Activated CD4-positive, alpha-beta T cell treated with anti-CD3 and anti-CD28 coated beads, Interleukin-2, Interleukin-6, amounts not matched to agents 100 ng/mL and 50 ng/mL, durations not matched to agents 16 hours and 8 hours (primary cell): ENCODE measurements around the gene RBP5.

ENCODE experiments used
- DNase-seq: peaks from one replicate; pipeline ENCODE4 v3.0.0-alpha.2; 2020

The RBP5 gene, protein sequence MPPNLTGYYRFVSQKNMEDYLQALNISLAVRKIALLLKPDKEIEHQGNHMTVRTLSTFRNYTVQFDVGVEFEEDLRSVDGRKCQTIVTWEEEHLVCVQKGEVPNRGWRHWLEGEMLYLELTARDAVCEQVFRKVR

DNA sequence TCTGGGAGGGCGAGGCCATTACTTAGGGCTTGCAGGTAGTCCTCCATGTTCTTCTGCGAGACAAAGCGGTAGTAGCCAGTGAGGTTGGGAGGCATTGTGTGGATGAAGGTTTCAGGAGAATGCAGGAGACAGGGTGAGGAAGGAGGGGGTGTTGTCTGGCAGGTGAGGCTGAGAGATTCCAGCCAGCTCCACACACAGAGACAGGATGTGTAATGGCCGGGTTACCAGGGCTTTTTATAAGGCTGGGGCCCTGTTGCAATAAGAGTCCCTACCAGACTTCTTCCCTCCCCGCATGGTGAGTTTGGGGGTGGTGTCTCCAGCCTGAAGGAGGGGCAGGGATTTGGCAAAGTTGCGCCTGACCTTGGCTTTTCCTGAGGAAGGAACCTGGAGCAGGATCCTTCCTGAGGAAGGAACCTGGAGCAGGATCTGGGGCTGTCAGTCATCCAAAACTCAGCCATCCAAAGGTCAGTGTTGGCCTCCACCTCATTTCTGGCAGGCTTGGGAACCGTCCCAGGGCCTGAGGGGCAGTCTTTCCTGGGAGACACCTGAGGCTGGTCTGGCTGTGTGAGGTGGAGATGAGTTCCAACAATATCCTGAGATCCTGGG, at the start of gene RBP5:
Gene RBP5 (minus strand): TSS at position 209 of the 606 bp plus-strand sequence. CDS start 114 bp downstream, at position 95.
- no peak for DNase-seq

DNA sequence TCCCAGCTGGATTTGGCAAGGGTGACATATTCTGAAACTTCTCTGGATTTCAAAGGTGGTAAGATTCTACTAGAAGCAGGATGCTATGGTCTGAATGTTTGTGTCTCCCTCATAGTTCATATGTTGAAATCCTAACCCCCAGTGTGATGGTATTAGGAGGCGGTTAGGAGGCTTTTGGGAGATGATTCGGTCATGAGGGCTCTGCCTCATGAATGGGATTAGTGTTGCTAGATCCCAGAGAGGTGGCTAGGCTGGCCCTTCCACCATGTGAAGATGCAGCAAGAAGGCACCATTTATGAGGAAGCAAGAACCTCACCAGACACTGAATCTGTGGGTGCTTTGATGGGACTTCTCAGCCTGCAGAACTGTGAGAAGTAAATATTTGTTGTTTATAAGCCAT, 49.8 kb upstream of the RBP5 start:
- DNase-seq: no peak

DNA sequence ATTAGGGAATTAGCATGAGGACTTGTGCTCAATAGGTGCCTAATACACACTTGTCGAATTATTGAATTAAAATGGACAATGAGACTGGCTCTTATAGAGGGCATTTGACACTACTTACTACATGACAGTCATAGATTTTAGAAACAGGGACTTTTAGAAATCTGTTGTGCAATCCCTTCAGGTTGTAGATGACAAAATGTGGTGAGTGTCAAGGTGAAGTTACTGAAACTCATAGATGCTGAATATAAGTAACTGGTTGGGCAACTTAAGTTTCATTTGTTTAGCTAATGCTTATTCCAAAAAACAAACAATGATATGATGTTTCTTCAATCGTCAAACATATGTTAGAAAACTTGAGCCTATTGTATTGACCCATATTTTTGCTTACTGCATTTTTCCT, 47.9 kb upstream of the RBP5 start:
- no peak for DNase-seq

DNA sequence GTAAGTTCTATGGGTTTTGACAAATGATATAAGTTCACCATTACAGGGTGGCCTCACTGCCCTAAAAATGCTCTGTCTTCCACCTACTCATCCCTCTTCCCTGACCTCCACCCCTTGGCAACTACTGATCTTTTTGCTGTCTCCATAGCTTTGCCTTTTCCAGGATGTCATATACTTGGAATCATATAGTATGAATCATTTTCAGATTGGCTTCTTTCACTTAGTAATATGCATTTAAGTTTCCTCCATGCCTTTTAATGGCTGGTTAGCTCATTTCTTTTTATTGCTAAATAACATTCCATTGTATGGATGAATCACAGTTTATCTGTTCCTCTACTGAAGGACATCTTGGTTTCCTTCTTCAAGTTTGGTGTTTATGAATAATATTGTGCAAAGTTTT, 46.8 kb upstream of the RBP5 start:
- no peak for DNase-seq

DNA sequence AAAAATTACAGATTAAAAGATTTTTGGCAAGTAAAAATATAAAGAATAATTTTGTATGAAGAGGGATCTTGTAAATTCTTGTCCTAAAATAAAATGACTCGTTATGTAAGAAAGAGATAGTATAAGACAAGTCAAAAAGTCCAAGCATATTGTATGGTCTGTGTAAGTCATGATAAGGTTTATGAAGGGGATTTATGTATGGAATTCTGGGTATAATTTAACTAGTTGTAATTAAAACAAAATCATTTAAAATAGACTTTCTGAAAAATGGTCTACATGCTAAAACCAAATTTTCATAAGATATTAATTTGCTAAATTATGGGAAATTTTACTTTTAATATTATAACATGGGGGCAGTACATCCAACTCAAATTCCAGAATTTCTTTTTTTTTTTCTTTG, 43.2 kb upstream of the RBP5 start:
- no peak for DNase-seq

DNA sequence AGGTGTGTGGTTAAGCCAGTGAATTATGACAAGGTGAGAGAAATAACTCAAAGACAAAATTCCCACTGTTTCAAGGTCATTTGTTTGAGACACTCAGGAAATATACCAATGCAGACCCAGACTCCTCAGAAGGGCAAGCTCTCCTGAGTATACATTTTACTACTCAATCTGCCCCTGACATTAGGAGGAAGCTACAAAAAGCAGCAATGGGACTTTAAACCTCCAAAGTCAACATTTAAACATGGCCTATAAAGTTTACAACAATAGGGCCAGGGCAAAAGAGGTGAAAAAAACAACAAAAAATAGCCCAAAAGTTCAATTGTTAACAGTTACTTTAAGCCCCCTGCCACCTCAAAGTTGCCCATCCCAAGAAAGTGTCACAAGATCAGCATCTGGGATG, 41.3 kb upstream of the RBP5 start:
- DNase-seq: no peak

DNA sequence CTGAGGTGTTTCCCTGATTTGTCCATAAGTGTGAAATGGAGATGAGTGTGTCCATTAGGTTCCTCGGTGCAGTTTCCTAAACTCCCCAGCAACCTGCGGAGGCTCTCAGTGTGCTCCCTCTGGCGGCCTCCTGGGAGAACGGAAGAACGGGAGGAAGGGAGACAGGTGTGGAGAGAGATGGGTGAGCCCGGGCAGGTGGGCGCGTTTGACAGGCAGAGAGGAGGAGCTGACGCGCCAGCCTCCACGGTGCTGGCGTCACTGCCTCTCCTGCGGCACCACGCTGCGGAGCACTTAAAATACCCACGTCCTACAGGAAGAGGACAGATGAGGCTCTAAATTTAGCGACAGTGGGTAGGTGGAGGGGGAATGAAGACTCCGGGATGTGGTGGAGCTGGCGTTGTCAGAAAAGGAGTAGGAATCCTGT, 34.0 kb upstream of the RBP5 start:
- DNase-seq: peak; percentile 25

DNA sequence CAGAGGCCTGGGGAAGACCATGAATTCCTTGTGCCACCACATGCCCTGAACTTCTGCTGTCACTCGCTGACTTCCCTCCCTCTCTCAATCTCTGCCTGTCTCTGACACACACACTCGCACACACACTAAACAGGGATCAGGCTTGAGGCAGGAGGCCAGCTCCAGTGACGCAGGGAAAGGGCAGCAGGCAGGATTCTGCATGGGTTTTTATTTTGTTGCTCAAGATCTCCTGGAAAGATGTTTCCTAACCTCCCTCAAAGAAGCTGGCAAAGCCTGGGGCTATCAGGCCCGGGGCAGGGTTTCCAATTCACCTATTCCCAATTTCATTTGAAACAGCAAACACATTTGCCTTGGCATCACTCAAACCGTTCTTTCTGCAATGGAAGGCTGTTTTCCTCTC, 33.1 kb upstream of the RBP5 start:
- DNase-seq: no peak

DNA sequence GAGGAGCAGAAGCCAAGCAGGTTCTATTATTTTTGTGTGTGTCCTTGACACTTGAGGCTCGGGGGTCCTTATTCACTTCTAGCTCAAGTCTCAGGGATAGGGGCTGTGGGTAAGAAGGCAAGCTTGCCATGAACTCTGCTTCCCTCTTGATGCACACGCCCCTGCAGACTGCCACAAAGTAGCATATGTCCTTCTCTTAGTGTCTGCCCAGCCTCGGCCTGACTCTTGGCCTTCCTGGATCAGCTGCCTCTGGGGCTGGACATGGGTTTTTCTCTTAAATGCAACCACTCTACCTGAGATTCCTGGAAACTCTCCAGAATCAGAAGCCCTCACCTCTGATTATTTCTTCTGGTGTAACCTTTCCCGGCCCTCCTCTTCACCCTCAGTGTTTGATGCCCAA, 32.6 kb upstream of the RBP5 start:
- no peak for DNase-seq

DNA sequence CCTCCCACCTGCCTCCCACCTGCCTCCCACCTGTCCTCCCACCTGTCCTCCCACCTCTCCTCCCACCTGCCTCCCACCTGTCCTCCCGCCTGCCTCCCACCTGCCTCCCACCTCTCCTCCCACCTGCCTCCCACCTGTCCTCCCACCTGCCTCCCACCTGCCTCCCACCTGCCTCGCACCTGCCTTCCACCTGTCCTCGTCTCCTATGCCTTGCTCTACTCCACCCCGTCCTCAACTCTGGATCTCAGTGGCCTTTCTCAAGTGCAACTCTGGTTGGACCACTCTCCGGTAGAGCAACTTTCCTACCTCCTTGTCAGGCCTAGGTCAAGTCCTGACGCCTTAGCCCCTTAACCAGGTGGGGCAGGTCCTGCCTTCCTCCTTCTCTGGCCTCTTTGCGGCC, 31.5 kb upstream of the RBP5 start:
- no peak for DNase-seq

DNA sequence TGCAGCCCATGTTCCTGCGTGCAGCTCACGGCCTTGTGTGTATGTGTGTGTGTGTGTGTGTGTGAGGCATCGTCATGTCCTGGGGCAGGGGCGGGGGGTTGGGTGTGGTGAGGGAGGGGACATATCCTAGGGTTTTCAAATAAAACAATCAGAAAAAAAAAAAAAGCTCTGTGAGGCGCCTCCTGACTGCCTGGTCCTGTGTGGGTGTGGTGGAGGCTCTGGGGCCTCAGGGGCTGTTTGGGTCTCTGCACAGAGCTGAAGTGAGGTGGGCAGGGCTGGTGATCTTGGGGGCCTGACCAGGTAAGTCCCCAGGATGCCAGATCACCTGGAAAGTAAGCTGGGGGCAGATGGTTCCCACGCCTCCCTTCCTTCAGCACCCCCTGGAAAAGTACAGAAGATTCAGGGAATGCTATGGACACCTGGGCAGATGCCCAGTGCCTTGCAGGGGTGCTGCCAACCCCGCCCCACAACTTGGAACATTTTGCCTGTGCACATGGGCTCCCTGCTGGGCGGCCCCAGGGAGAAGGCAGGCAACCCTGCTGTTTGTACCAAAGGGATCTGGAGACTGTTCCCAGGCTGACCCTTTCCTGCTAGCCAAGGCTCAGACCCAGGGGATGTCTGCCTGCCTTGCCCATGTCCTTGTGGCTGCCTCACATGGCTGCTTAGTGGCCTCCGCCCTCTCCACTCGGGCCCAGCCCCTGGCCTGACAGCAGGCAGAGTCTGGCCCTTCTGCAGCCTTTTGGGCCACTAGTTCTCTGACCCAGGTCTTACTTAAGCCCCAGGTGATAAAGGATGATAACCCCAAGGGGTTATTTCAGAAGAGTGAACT, 30.3 kb upstream of the RBP5 start:
- no peak for DNase-seq

DNA sequence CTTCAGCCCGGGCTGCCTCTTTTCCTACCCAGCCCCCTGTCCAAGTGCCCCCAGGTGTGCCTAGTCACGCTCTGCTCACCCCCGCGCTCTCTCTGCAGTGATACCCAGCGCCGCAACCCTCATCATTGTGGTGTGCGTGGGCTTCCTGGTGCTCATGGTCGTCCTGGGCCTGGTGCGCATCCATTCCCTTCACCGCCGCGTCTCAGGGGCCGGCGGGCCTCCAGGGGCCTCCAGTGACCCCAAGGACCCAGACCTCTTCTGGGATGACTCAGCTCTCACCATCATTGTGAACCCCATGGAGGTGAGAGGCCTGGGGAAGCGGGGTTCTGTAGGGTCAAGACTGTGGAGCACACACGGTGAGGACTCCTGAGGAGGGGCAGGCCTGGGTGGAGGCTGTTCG, 28.7 kb upstream of the RBP5 start:
- DNase-seq: no peak

DNA sequence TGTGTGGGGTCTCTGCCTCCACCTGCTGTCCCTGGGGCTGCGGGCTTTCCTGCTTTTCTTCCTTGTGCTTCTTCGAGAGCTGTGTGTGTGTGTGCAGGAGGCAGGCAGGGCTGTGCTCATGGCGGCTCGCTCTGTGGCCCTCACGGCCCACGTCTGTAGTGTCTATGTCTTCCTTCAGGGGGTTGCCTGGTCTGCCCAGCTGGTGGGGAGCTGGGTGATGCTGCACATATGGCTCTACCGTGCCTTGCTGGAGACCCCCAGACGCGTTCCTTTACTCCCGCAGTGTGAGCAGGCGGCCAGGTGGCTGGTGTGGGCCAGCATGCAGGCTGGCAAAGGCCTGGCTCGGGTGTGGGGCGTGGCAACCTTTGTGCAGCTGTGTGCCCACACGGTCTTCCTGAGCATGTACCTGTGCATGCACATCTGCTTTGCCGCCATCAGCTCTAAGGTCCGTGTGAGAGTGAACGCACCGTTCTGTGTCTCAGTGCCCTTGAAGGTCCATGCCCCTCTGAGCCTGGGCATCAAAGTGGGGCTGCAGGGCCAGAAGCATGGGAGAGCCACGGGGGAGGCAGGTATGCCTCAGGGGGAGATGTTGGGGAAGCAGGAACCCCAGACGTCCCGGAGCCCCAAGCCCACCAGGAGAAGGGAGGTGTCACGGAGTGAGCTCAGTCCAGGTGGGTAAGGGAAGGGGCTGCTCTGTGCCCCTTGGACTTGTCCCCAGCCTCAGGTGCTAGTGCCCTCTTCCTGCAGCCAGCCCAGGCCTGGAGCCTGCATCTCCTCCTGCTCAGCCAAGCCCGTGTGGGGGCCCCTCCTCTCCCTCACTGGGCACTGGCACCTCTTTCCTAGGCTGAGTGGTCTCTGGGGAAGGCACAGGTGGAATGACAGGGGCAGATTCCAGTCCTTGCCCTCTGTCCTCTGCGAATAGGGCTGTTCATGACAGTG, 27.8 kb upstream of the RBP5 start:
- DNase-seq: no peak

DNA sequence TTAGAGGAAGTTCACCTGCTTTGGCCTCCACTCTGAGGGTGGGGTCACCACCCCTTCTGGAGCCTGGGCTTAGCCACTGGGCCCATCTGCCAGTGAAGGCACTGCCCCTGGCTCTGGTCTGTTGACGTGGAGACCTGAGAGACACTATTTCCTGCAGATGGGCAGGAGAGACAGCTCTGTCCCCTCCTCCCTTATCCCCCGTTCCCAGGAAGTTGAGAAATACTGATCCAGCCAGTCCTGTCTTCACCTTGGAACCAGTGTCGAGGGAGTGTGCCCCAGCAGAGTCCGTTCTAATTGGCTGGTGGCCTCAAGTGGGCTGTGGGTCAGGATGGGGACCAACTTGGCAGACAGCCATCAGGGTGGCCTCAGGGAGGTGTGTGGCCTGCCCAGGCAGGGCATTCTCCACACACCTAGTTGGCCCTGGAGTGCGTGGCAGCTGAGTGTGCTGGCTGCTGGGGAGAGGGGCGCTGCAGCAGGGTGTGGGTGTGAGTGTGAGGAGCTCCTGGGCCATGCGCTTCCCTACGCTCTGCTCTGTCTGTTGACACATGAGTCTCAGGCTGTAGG, 26.9 kb upstream of the RBP5 start:
- DNase-seq: no peak

DNA sequence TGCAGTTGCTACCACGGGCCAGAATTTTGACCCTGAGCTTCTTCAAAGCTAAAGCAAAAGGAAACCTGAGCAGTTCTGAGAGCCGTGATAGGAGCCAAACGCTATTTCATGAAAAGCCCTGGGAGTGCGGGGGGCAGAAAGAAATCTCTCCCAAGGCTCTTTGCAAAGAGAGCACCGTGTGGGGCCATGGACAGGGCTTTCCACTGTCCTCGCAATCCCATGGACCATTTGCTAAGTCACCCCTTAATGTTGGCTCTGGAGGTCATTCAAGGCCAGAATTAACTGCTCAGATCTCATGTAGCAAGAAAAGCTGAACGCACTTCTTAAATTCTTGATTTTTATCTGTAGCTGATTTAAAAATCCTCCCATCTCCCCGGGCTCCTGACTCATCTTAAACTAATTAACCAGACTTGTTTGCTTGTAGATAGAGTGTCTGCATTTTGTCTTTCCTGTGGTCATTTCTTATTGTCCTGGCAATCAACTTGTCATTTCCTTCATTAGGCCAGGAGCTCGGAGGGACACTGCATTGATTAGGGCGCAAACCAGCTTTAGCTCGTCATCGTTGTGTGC, 26.3 kb upstream of the RBP5 start:
- DNase-seq: no peak

DNA sequence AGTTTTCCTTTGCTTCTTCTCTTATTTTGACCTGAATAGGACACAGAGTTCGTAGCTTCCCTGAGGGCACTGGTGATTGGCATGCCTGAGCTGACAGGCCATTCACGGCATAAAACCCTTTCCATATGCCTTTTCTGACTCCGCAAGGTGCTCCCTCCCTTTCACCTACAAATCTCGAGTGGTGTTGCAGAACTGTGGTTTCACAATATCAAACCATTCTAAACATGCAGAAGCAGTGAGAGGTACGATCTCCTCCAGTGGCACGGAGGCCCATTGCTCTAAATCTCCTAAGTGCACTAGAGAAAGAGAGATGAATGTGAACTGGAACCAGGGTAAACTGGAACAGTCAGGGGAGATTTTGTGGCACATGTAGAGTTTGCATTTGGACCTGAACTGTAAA, 25.4 kb upstream of the RBP5 start:
- DNase-seq: no peak

DNA sequence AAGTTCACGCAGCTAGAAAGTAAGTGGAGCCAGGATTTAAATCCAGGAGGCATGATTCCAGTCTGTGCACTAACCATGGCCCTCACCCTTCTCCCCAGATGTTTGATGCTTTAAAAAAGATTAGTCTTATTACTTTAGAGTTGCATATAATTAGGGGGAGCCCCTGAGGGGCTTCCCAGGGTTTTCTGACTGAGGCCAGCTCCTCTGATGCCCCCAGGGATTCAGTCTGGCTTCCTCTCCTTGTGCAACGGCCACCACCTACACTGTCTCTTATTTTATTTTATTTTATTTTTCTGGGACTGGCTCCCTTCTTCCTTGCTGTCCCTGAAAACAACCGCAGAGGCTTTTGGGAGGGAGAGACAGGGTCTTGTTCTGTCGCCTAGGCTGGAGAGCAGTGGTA, 24.1 kb upstream of the RBP5 start:
- DNase-seq: no peak

DNA sequence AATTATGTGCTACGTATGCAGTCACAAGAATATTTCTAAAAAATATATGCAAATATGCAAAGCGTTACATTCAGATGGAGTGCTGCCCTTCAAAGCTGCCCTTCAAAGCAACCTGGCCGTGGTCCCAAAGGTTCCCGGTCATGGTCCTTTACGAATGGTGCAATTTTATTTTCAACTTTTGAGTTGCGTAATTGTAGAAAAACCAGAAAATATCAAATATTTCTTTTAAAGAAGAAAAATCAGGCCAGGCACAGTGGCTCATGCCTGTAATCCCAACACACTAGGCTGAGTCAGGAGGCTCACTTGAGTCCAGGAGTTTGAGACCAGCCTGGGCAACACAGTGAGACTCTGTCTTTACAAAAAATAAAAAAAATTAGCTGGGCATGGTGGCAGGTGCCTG, 22.8 kb upstream of the RBP5 start:
- DNase-seq: no peak

DNA sequence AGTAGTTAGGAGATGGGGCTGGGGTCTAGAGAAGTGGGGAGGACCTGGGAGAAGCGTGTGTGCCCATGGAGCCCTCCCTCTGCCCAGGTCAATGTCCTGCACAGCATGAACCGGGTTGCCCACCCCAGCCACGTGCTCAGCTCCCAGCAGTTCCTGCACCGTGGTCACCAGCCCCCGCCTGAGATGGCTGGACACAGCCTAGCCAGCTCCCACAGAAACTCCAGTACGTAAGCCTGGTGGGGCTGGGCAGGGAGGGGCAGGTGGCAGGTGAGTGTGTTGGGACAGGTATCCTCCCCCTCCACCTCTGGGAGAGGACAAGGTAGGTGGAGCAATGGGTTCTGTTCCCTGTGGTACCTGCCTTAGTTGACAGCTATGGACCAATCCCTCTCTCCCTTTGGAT, 22.2 kb upstream of the RBP5 start:
- no peak for DNase-seq

DNA sequence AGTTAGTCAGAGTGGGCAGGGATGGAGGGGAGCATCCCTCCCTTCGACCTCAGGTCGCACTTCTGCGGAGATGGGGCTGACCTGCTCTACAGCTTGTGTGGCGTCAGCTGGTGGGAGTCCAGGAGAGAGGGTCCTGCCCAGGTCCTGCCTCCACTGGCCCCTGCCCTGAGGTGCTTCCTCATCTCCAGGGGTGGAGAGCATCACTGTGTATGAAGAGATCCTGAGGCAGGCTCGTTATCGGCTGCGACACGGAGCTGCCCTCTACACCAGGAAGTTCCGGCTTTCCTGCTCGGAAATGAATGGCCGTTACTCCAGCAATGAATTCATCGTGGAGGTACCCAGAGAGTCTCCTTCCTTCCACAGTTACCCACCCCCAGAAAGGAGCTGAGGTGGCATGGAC, 21.7 kb upstream of the RBP5 start:
- no peak for DNase-seq

DNA sequence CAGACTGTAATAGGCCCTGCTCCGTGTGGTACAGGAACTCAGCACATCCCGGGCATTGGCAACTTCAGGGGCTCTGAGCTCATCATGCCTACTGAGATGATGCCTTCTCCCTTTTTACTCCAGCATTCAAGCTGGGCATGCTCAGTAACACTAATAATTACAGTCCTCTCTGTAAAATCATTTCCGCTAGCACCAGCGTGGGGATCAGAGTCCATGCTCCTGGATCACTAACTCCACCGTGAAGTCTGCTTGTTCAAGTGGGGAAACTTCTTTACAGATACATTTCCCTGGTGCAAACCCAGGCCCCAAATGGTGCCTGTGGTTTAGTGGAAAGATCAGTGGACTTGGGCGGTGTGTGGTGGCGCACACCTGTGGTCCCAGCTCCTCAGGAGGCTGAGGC, 18.2 kb upstream of the RBP5 start:
- no peak for DNase-seq

DNA sequence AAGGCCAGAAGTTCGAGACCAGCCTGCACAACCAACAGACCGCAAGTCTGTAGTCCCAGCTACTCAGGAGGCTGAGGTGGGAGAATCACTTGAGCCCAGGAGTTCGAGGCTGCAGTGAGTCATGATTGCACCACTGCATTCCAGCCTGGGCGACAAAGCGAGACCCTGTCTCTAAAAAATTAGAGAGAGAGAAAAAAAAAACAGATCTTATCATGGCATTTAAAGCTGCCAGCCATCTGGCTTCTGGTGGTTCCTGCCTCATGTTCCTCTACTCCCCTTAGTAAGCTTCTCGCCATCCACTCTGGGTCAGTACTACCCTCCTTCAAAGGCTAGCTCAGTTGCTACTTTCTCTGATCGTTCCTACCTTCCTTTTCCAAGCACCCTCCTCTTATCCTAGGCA, 17.5 kb upstream of the RBP5 start:
- DNase-seq: no peak

DNA sequence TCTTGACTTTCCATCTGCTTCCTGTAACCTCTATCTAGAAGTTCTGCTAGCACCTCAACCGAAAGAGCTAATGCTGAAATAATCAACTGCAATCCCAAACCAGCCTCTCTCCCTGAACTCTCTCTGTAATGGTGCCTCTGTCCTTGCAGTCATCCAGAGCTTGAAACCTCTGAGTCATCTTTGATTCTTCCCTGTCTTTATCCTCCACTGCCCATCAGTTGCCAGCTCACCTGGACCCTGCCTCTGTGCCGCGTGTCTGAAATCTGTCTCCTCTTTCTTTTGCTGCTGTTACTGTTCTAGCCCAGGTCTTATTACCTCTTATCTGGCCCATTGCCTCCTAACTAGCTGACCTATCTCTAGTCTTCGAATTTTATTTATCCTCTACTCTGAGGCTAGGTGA, 17.0 kb upstream of the RBP5 start:
- no peak for DNase-seq
